Measurements from ENCODE around the gene CACNB1.

- TF ChIP-seq, protein P1, sequence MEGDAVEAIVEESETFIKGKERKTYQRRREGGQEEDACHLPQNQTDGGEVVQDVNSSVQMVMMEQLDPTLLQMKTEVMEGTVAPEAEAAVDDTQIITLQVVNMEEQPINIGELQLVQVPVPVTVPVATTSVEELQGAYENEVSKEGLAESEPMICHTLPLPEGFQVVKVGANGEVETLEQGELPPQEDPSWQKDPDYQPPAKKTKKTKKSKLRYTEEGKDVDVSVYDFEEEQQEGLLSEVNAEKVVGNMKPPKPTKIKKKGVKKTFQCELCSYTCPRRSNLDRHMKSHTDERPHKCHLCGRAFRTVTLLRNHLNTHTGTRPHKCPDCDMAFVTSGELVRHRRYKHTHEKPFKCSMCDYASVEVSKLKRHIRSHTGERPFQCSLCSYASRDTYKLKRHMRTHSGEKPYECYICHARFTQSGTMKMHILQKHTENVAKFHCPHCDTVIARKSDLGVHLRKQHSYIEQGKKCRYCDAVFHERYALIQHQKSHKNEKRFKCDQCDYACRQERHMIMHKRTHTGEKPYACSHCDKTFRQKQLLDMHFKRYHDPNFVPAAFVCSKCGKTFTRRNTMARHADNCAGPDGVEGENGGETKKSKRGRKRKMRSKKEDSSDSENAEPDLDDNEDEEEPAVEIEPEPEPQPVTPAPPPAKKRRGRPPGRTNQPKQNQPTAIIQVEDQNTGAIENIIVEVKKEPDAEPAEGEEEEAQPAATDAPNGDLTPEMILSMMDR (IDR thresholded peaks at IDR 0.05): no peak
- TF ChIP-seq POLR2A (IDR thresholded peaks at IDR 0.05): no peak
Measured at GRCh38 chr17:39165841-39166349, 31.6 kb downstream of the CACNB1 start, which contains the start of gene ARL5C.
